HepG2 (cell line): ENCODE measurements around the gene PSMC5. TPM values are rescaled to one million over a fixed set of nuclear protein-coding genes. Genes with fewer than 3 reads are reported as not detected.

Experiments
- ATAC-seq: fragments of 200-7000 bp; cut with Tn5 transposase; 3 replicates; pipeline ENCODE4 v1.9.1; 2020; ENCODE audit warnings: mild to moderate bottlenecking, moderate library complexity
- BruUV-seq: library from RNA; stranded (reverse); fragments of 400-500 nt; replicated peaks from 2 replicates; lab custom pipeline; 2021; lab: Mats Ljungman, UMichigan
- CTCF ChIA-PET: fragments of 300-600 bp; formaldehyde crosslinking; extraction: SDS; loops from one replicate; lab custom pipeline; 2021; ENCODE audit warnings: low total read pairs, inconsistent platforms, low intra/inter-chr PET ratio; lab: Yijun Ruan, JAX
- POLR2A ChIA-PET: fragments of 350-600 bp; sonication (Branson Sonifier 250); formaldehyde crosslinking; loops from one replicate; lab custom pipeline; 2020; ENCODE audit warnings: antibody characterized with exemption, inconsistent platforms; lab: Yijun Ruan, JAX
- DNase-seq: peaks from one replicate; pipeline ENCODE4 v3.0.0-alpha.2; 2015; ENCODE audit warnings: low spot score
- FAIRE-seq: peaks from 3 replicates; lab custom pipeline; 2011; peaks lifted over from hg19 to GRCh38; lab: Jason Lieb, UNC
- H2AFZ ChIP-seq: one replicate; pipeline ENCODE4 v1.6.1; 2011; ENCODE audit warnings: low read length, inconsistent platforms
- H3K27ac ChIP-seq: fragments of 300-600 bp; 3 replicates; pipeline ENCODE4 v1.8.0; 2011; ENCODE audit warnings: mixed run types, mild to moderate bottlenecking, mixed read lengths, low read length, inconsistent platforms; ENCODE audit not compliant: insufficient read depth; ENCODE audit errors: extremely low read length
- H3K27me3 ChIP-seq, 2 experiments: fragments of 200-600 bp in 1 of 2; 2 replicates in 1 of 2; 3 replicates in 1 of 2; pipeline versions ENCODE4 v1.6.0 to v1.8.0; 2011; ENCODE audit warnings: low read length in 2 of 2, mild to moderate bottlenecking in 2 of 2, moderate library complexity in 2 of 2, inconsistent platforms in 1 of 2; ENCODE audit not compliant: insufficient read depth in 2 of 2, control insufficient read depth in 1 of 2
- H3K36me3 ChIP-seq, 2 experiments: fragments of 200-600 bp in 1 of 2; replicated peaks in 1 of 2; 2 replicates in 1 of 2; 3 replicates in 1 of 2; pipeline versions ENCODE4 v1.5.1 to v1.8.0; 2011; ENCODE audit warnings: low read length in 2 of 2, inconsistent platforms in 1 of 2; ENCODE audit not compliant: insufficient read depth in 2 of 2, control insufficient read depth in 1 of 2
- H3K4me1 ChIP-seq: 2 replicates; pipeline ENCODE4 v1.5.1; 2012; ENCODE audit warnings: low read length, inconsistent platforms; ENCODE audit not compliant: insufficient read depth
- H3K4me2 ChIP-seq: 2 replicates; pipeline ENCODE4 v1.6.0; 2011; ENCODE audit warnings: low read depth, low read length, inconsistent platforms
- H3K4me3 ChIP-seq, 3 experiments: fragments of 200-600 bp in 1 of 3; sonication (generic), shearing (Covaris generic) in 1 of 3; replicated peaks in 1 of 3; 2 replicates each; pipeline ENCODE4 v1.5.1; 2011 to 2016; ENCODE audit warnings: low read length in 3 of 3, inconsistent platforms in 2 of 3, low read depth in 2 of 3, mild to moderate bottlenecking in 2 of 3, control low read depth in 1 of 3, mixed read lengths in 1 of 3; ENCODE audit not compliant: insufficient read depth in 1 of 3
- H3K79me2 ChIP-seq: one replicate; pipeline ENCODE4 v1.6.1; 2011; ENCODE audit warnings: low read length, inconsistent platforms; ENCODE audit not compliant: insufficient read depth
- H3K9ac ChIP-seq: 2 replicates; pipeline ENCODE4 v1.6.0; 2011; ENCODE audit warnings: mild to moderate bottlenecking, low read depth, low read length, inconsistent platforms; ENCODE audit not compliant: insufficient read depth
- H3K9me3 ChIP-seq: 2 replicates; pipeline ENCODE4 v1.5.1; 2012; ENCODE audit warnings: mild to moderate bottlenecking, low read length
- H4K20me1 ChIP-seq: 2 replicates; pipeline ENCODE4 v1.6.0; 2011; ENCODE audit warnings: inconsistent platforms, mild to moderate bottlenecking, low read length, moderate library complexity; ENCODE audit not compliant: insufficient read depth
- ATF4 ChIP-seq, 2 experiments: fragments of 450-650 bp in 1 of 2; sonication (generic) in 1 of 2; formaldehyde crosslinking; IDR thresholded peaks; 2 replicates each; pipeline versions ENCODE4 v1.5.0 to v1.8.0; 2020 to 2022; ENCODE audit warnings: mild to moderate bottlenecking in 1 of 2, missing genetic modification reagents in 1 of 2
- MBD4 ChIP-seq: IDR thresholded peaks from 2 replicates; pipeline ENCODE4 v1.6.1; 2012; ENCODE audit warnings: low read length, inconsistent platforms, borderline replicate concordance
- MED8 ChIP-seq: sonication (generic); formaldehyde crosslinking; IDR thresholded peaks from 2 replicates; pipeline ENCODE4 v1.8.1; 2023; ENCODE audit warnings: mild to moderate bottlenecking, missing genetic modification reagents; ENCODE audit not compliant: insufficient replicate concordance
- PRDM10 ChIP-seq: sonication (generic); formaldehyde crosslinking; IDR thresholded peaks from 2 replicates; pipeline ENCODE4 v1.4.0; 2020; ENCODE audit warnings: low read depth, missing genetic modification reagents
- SAFB2 ChIP-seq: sonication (generic); formaldehyde crosslinking; IDR thresholded peaks from 2 replicates; pipeline ENCODE4 v1.5.1; 2020; ENCODE audit warnings: missing genetic modification reagents, low read depth, mild to moderate bottlenecking, borderline replicate concordance
- WIZ ChIP-seq: sonication (generic); formaldehyde crosslinking; IDR thresholded peaks from 2 replicates; pipeline ENCODE4 v1.5.1; 2020; ENCODE audit warnings: mild to moderate bottlenecking, missing genetic modification reagents
- WGBS: methylation state at CpG from one replicate; pipeline ENCODE4 v1.1.6; 2017; ENCODE audit warnings: low lambda C conversion rate; 5-methylcytosine and 5-hydroxymethylcytosine counted together
- in situ Hi-C: cut with HindIII; loops from 2 replicates; pipeline ENCODE4 v1.10.0; 2017; ENCODE audit warnings: low pct_unique_long_range_greater_than_20kb; ENCODE audit not compliant: extremely low pct_ligation_motif_present
- intact Hi-C: fragments of 100-400 bp; cut with micrococcal nuclease; formaldehyde crosslinking; loops from one replicate; pipeline ENCODE4 v1.10.0; 2022; ENCODE audit not compliant: unreplicated experiment
- polyA plus RNA-seq, 8 experiments: library from polyadenylated mRNA; depleted of rRNA in 3 of 8; stranded (reverse) in 7 of 8; unstranded in 1 of 8; fragments of >200 nt; fragmentation: Illumina TruSeq in 4 of 8; extraction: Trizol in 4 of 8; gene quantifications; 2 replicates each; pipeline versions ENCODE4 v1.2.1 to v1.2.3, GENCODE V29; 2011 to 2016; ENCODE audit warnings: low read depth in 4 of 8, missing spikeins in 1 of 8, mixed read lengths in 1 of 8; ENCODE audit not compliant: insufficient read depth in 1 of 8
- total RNA-seq, 5 experiments: library from RNA; depleted of rRNA; stranded (reverse); fragments of >200 nt; fragmentation: Illumina TruSeq; extraction: Trizol; gene quantifications; 2 replicates each; pipeline ENCODE4 v1.2.3, GENCODE V29; 2016; ENCODE audit warnings: low read depth in 1 of 5

The PSMC5 gene
- total and polyA plus RNA-seq, 2 of the 13 experiments (the other 11 are each of a cell fraction or from before 2014, with no cell fraction given), result 35.3 to 128 TPM

- H3K27me3 ChIP-seq, result no peaks in the 10 kb centered on the region
- no peak overlapping the region for H3K4me3 ChIP-seq
- ChIA-PET POLR2A (no interaction called here), CTCF (interaction anchor here (0.6 kb wide), 1 partner anchor 1843 kb away, joined by 3 read pairs; no protein-coding TSS in a partner anchor)
- in situ Hi-C loops, result no loop called here
- H4K20me1 ChIP-seq, result peaks cover 14% of the 10 kb centered on the region
- no peak for FAIRE-seq
- H3K27ac ChIP-seq, result no peak overlapping the region
- H3K9ac ChIP-seq, result no peak overlapping the region
- no peak overlapping the region for H3K4me2 ChIP-seq
- no peak overlapping the region for H2AFZ ChIP-seq
- 97% methylated on average over 6 of the region's 6 CpGs for WGBS
- TF ChIP-seq ATF4 (CRISPR knock-in tag; IDR thresholded peaks at IDR 0.05) (0 out of 4 replicates have a peak, but pooled peaks of 1 of the 2 experiments have one; percentile 15), MBD4 (no peak), MED8 (no peak)
- DNase-seq, result no peak
- H3K36me3 ChIP-seq, result peaks cover 36 to 75% of the 10 kb centered on the region in 2 experiments
- no peak for ATAC-seq
- no peaks in the 10 kb centered on the region for H3K9me3 ChIP-seq
- H3K4me1 ChIP-seq, result peaks cover 18% of the 10 kb centered on the region
- intact Hi-C loops, result no loop called here
- H3K79me2 ChIP-seq, result peaks cover 27% of the 10 kb centered on the region
- no TSS peak for BruUV-seq
Measured at GRCh38 chr17:63790057-63790456, 37.2 kb upstream of the PSMC5 start.

GRCh38 chr17:63792055-63792729, 35.0 kb upstream of the PSMC5 start:
- Histone ChIP-seq H3K79me2 (peaks cover 16% of the 10 kb centered on the region), H3K4me3 (no peak overlapping the region), H3K36me3 (peaks cover 43 to 93% of the 10 kb centered on the region in 2 experiments), H4K20me1 (peaks cover 4% of the 10 kb centered on the region; the same call in 1 of the 2 replicates), H3K9ac (no peak overlapping the region), H3K27me3 (no peaks in the 10 kb centered on the region), H3K9me3 (no peaks in the 10 kb centered on the region), H3K4me2 (no peak overlapping the region), H3K27ac (no peak overlapping the region)
- intact Hi-C loops (no loop called here), in situ Hi-C loops (no loop called here)
- BruUV-seq, result no TSS peak
- no peak for DNase-seq
- CTCF ChIA-PET, result no interaction called here
- POLR2A ChIA-PET, result interaction anchor here (2.3 kb wide), 1 partner anchor 18 kb away, joined by 9 read pairs; the partner anchor contains the start of genes CCDC47 and DDX42
- no peak for FAIRE-seq
- 98% methylated on average over 3 of the region's 3 CpGs for WGBS
- ATAC-seq, result no peak
- no peak for TF ChIP-seq WIZ (CRISPR knock-in tag)
- no peak for TF ChIP-seq PRDM10 (CRISPR knock-in tag)
- TF ChIP-seq SAFB2, result no peak
- TF ChIP-seq, all 625 proteins: peak for 0
- no peak overlapping the region for H2AFZ ChIP-seq
- H3K4me1 ChIP-seq, result no peaks in the 10 kb centered on the region
